ENCODE results near the gene TM9SF1. TPM values are rescaled to one million over a fixed set of nuclear protein-coding genes. Genes with fewer than 3 reads are reported as not detected.
A peak's percentile ranks its signal among the peaks of the same experiment; 100 is the strongest.

Gene TM9SF1
- total RNA-seq, 1 donor from 2014 or later, result 51.0 TPM

- no peak for DNase-seq (ENCODE audit: low spot score)
Observed at GRCh38 chr14:24179294-24179960, 15.8 kb downstream of the TM9SF1 start.

DNA sequence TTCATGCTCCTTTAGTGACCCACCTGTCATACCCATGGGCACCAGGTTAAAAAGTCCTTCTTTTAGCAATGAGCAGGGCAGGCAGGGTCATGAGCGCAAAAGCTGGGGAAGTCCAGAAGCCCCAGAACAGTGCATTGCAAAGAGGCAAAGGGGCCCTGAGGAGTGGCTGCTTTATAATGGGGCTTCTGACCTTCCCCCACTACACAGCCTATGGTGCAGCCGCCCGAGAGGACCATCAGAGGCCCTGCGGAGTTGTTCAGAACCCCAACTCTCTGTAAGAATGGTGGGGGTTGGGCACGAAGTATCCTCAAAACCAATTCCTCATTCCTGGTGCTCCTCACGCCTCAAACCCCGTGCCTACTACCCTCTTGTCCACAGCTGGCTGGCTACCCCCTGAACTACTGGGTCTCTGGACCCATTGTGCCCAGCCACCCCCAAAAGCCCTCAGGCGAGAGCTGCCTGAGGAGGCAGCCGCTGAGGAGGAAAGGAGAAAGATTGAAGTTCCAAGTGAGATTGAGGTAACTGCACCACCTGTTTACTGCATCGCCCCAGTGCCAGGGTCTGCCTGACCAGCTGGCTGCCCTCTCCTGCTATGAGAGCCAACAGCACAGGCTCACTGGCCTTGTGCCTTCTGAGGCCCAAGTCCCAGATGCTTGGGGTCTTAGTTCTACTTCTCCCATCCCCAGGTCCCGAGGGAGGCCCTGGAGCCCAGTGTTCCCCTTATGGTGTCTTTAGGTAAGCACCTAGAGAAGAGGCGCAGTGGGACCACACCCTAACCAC is 16.7 kb downstream of the TM9SF1 start:
- no peak for DNase-seq (ENCODE audit: low spot score)

DNA sequence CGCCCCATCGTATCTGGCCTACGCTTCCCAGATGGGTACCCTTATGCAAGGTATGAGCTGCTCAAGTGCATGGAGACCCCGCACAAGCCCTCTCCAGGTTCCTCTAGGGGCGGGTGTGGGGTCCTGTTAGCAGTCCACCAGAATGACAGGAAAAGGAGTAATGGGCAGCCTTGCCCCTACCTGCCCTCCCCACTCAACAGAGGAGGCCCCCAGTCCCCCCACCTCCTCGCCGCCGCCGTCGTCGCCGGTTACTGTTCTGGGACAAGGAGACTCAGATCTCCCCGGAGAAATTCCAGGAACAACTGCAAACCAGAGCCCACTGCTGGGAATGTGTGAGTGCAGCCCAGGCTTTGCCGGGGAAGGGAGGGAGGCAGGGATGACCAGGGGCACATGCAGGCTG is 17.4 kb downstream of the TM9SF1 start:
- DNase-seq (ENCODE audit: low spot score), result no peak

DNA sequence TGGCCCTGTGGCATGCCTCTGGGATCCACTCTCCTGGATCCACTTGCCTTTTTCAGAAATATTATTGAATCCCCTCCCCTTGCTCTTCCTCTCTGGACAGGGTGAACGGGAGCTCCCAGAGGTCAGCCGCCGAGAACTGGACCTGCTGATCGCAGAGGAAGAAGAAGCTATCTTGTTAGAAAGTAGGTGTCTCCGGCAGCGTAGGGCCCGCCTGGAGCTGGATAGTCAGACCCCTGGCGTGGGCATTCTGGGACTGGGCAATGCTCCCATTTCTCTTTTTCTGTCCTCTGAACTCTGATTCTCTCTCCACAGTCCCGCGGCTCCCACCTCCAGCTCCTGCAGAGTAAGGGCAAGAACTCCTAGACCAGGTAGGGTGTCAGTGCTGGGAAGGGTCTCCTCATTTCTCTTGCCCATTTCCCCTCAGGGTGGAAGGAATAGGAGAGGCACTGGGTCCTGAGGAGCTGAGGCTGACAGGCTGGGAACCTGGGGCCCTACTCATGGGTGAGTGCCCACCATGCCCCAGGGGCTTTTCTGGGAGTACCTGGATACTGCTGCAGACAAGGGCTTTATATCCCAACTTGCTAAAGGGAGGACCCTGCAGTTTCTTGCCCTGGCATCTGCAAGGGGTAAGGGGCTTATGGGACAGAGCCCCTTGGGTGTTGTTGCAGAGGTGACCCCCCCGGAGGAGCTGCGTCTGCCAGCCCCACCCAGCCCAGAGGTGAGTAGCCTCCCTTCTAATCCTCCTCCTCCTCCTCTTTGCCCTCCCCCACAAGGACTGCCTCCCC is 18.0 kb downstream of the TM9SF1 start:
- DNase-seq (ENCODE audit: low spot score), result no peak

- no peak for DNase-seq (ENCODE audit: low spot score)
Observed at GRCh38 chr14:24176599-24176998, 18.6 kb downstream of the TM9SF1 start.

GRCh38 chr14:24172871-24173281 is 22.4 kb downstream of the TM9SF1 start:
- DNase-seq (ENCODE audit: low spot score), result no peak

DNA sequence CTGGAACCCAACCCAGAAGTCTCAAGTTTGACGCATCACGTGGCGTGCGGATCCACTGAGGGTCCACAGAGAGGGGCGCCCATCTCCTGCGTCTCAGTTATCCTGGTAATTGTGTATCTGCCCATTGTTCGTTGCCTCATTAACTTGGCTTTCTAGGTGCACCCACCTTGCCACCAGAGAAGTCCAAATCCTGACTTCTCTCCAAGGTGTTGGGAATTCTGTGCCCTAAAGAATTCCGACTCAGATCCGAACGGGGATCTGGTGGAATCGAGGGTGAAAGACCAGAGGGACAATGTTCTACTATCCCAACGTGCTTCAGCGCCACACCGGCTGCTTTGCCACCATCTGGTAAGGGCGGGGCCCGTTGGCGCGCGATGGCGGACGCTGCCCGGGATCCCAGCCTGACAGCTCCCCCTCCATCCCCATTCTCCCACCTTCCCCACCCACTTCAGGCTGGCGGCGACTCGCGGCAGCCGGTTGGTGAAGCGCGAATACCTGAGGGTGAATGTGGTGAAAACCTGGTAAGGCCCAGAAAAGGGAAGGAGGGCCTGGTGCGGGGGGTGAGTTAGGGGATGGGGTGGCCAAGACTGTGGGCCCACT is 22.9 kb downstream of the TM9SF1 start:
- no peak for DNase-seq (ENCODE audit: low spot score)

GRCh38 chr14:24171422-24172260 is 23.6 kb downstream of the TM9SF1 start, which contains the start of gene REC8:
Gene REC8 (plus strand): TSS chr14:24172080. CDS start chr14:24172553, 473 bp downstream.
- DNase-seq (ENCODE audit: low spot score), result no peak

GRCh38 chr14:24167469-24168114 is 27.6 kb downstream of the TM9SF1 start:
- no peak for DNase-seq (ENCODE audit: low spot score)

GRCh38 chr14:24165785-24166184 is 29.5 kb downstream of the TM9SF1 start:
- no peak for DNase-seq (ENCODE audit: low spot score)

DNA sequence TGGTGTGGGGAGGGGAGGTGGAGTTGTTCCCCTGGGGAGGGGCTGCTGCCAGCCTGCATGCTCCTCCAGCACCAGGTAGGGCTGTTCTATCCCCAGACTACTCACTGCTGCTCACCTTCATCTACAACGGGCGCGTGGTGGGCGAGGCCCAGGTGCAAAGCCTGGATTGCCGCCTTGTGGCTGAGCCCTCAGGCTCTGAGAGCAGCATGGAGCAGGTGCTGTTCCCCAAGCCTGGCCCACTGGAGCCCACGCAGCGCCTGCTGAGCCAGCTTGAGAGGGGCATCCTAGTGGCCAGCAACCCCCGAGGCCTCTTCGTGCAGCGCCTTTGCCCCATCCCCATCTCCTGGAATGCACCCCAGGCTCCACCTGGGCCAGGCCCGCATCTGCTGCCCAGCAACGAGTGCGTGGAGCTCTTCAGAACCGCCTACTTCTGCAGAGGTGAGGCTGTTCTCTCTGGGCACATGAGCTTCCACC is 30.7 kb downstream of the TM9SF1 start:
- DNase-seq (ENCODE audit: low spot score), result no peak

DNA sequence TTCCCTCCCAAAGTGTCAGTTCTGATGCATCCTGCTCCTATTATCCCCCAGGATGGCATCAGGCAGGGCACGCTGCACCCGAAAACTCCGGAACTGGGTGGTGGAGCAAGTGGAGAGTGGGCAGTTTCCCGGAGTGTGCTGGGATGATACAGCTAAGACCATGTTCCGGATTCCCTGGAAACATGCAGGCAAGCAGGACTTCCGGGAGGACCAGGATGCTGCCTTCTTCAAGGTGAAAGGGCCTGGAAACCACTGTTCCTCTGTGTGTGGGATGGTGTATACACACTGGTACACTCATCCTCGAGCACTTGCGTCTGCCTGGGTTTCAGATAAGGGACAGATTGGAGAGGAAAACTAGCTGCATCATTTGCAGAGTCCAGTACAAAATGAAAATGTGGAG is 33.1 kb downstream of the TM9SF1 start:
- no peak for DNase-seq (ENCODE audit: low spot score)

- DNase-seq (ENCODE audit: low spot score), result peak; percentile 98
Observed at GRCh38 chr14:24160850-24161804, 34.1 kb downstream of the TM9SF1 start, which contains the start of gene IRF9. Gene IRF9 (plus strand): TSS chr14:24161265. CDS start chr14:24162145, 880 bp downstream.

DNA sequence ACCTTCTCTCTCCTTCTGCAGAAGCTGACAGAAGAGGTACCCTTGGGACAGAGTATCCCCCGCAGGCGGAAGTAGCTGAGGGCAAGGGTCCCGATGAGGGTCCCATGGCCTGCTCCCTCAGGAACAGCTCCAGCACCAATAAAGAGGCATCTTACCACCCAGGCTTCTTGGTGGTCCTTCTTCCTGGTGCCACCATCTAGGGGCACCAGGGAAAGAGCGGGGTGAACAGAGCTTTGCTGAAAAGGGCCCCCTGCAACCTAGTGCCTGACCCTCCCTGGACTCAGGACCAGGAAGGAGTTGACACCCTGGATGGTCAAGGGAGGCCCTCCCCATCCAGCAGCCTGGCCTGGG is 34.8 kb downstream of the TM9SF1 start:
- no peak for DNase-seq (ENCODE audit: low spot score)

- DNase-seq (ENCODE audit: low spot score), result no peak
Observed at GRCh38 chr14:24159777-24160498, 35.3 kb downstream of the TM9SF1 start.

DNA sequence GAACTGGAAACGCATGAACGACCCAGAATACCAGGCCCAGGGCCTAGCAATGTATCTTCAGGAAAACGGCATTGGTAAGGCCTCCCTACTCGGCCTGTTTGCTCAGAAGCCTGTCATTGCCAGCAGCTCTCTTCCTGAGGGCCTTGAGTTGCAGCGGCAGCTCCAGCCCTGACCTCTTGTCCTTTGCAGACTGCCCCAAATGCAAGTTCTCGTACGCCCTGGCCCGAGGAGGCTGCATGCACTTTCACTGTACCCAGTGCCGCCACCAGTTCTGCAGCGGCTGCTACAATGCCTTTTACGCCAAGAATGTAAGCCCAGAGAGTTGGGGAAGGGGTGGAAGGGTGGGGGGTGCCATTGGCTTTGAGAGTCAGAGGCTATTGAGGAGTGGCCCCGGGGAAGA is 37.9 kb downstream of the TM9SF1 start:
- DNase-seq (ENCODE audit: low spot score), result no peak

GRCh38 chr14:24156840-24157239 is 38.4 kb downstream of the TM9SF1 start:
- DNase-seq (ENCODE audit: low spot score), result no peak

DNA sequence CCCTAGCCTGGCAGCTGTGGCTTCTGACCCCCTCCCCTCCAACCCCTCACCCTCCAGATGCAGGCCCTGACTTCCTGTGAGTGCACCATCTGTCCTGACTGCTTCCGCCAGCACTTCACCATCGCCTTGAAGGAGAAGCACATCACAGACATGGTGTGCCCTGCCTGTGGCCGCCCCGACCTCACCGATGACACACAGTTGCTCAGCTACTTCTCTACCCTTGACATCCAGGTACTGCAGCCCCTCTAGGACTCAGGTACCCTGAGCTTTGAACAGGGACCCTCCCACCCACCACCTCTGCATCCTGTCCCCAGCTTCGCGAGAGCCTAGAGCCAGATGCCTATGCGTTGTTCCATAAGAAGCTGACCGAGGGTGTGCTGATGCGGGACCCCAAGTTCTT is 40.1 kb downstream of the TM9SF1 start:
- no peak for DNase-seq (ENCODE audit: low spot score)
